CD4-positive, alpha-beta T cell (primary cell): ENCODE data around the gene CDK7. TPM values are rescaled to one million over a fixed set of nuclear protein-coding genes. Genes with fewer than 3 reads are reported as not detected.
A peak's percentile ranks its signal among the peaks of the same experiment; 100 is the strongest.

Experiments
- ATAC-seq: fragments of 200-7000 bp; cut with Tn5 transposase; one replicate; pipeline ENCODE4 v1.10.0; 2022; ENCODE audit warnings: mild to moderate bottlenecking; ENCODE audit not compliant: poor library complexity
- CTCF ChIA-PET: fragments of 350-600 bp; sonication (Branson Sonifier 250); formaldehyde crosslinking; loops from one replicate; lab custom pipeline; 2021; ENCODE audit warnings: antibody characterized with exemption, inconsistent platforms; lab: Charles Lee
- POLR2A ChIA-PET: fragments of 350-600 bp; sonication (Branson Sonifier 250); formaldehyde crosslinking; loops from one replicate; lab custom pipeline; 2021; ENCODE audit warnings: antibody characterized with exemption, inconsistent platforms; lab: Charles Lee
- DNase-seq, 14 experiments: peaks; one replicate each; pipeline ENCODE4 v3.0.0-alpha.2; 2013 to 2020; ENCODE audit warnings: mixed read lengths in 2 of 14
- H3K27ac ChIP-seq, 2 donors: one replicate each; pipeline versions ENCODE4 v1.5.1 to v1.7.0; 2013; ENCODE audit warnings: low read length in 2 of 2, low read depth in 1 of 2, mild to moderate bottlenecking in 1 of 2
- H3K27me3 ChIP-seq, 2 experiments: 1 replicate in 1 of 2; 2 replicates in 1 of 2; pipeline versions ENCODE4 v1.6.1 to v1.7.0; 2013; ENCODE audit warnings: low read length in 2 of 2, control low read depth in 1 of 2, mild to moderate bottlenecking in 1 of 2, moderate library complexity in 1 of 2; ENCODE audit not compliant: insufficient read depth in 2 of 2, control insufficient read depth in 1 of 2
- H3K36me3 ChIP-seq: one replicate; pipeline ENCODE4 v1.6.1; 2013; ENCODE audit warnings: low read length, control low read depth; ENCODE audit not compliant: insufficient read depth
- H3K4me1 ChIP-seq: one replicate; pipeline ENCODE4 v1.6.1; 2013; ENCODE audit warnings: low read length, control low read depth; ENCODE audit not compliant: insufficient read depth
- H3K4me3 ChIP-seq: one replicate; pipeline ENCODE4 v1.5.1; 2013; ENCODE audit warnings: mild to moderate bottlenecking, low read length, moderate library complexity
- H3K9me3 ChIP-seq, 2 experiments: 1 replicate in 1 of 2; 2 replicates in 1 of 2; pipeline versions ENCODE4 v1.6.1 to v1.7.0; 2013; ENCODE audit warnings: low read length in 2 of 2, mild to moderate bottlenecking in 2 of 2, control low read depth in 1 of 2, moderate library complexity in 1 of 2; ENCODE audit not compliant: control insufficient read depth in 1 of 2, insufficient read depth in 1 of 2
- H3K27ac Mint-ChIP-seq: one replicate; pipeline ENCODE4 v1.8.0; 2020; ENCODE audit warnings: mixed read lengths
- H3K27me3 Mint-ChIP-seq: one replicate; pipeline ENCODE4 v1.8.0; 2021; ENCODE audit warnings: mixed read lengths
- H3K36me3 Mint-ChIP-seq: one replicate; pipeline ENCODE4 v1.8.0; 2021; ENCODE audit warnings: low read depth, mixed read lengths
- H3K4me1 Mint-ChIP-seq: one replicate; pipeline ENCODE4 v1.8.0; 2021; ENCODE audit warnings: low read depth, mixed read lengths
- H3K4me3 Mint-ChIP-seq: one replicate; pipeline ENCODE4 v1.8.0; 2020; ENCODE audit warnings: mild to moderate bottlenecking, mixed read lengths
- H3K9me3 Mint-ChIP-seq: one replicate; pipeline ENCODE4 v1.8.0; 2020; ENCODE audit warnings: mixed read lengths
- CTCF ChIP-seq: fragments of 200-600 bp; IDR thresholded peaks from one replicate; pipeline ENCODE4 v1.8.0; 2022; ENCODE audit warnings: antibody characterized with exemption, mild to moderate bottlenecking
- intact Hi-C, 2 experiments: fragments of 100-400 bp; cut with DNase I in 1 of 2; cut with micrococcal nuclease in 1 of 2; formaldehyde crosslinking; loops; one replicate each; pipeline versions ENCODE4 v1.15.1 to v1.9.0; 2023 to 2025; cut with DNase I, micrococcal nuclease
- total RNA-seq, 174 experiments: library from RNA in 2 of 174; stranded (reverse) in 2 of 174; gene quantifications; one replicate each; pipeline ENCODE4 v1.2.3 and lab custom pipeline; 2021 to 2026

CDK7 gene
- total RNA-seq, 2 experiments from 2014 or later: 30.1 to 33.0 TPM

GRCh38 chr5:69238760-69239251 is 4.1 kb downstream of the CDK7 start:
- no peak overlapping the region for H3K4me3 ChIP-seq
- Mint-ChIP-seq H3K9me3 (no peaks in the 10 kb centered on the region), H3K4me1 (peaks cover 71% of the 10 kb centered on the region), H3K27ac (no peak overlapping the region), H3K27me3 (no peaks in the 10 kb centered on the region), H3K36me3 (peaks cover 76% of the 10 kb centered on the region), H3K4me3 (peak overlapping the region; percentile 71)
- no peak for DNase-seq
- H3K4me1 ChIP-seq: peaks cover 26% of the 10 kb centered on the region
- H3K27ac ChIP-seq: no peak overlapping the region
- H3K27me3 ChIP-seq: no peaks in the 10 kb centered on the region
- ChIA-PET CTCF (no interaction called here), POLR2A (no interaction called here)
- TF ChIP-seq CTCF: no peak
- intact Hi-C loops: loop anchor here in 1 of 2 experiments (5.0 kb wide), 3 partner anchors 93 to 147 kb away; partner anchors contain the start of genes AK6, CCDC125, RAD17 and SLC30A5
- H3K9me3 ChIP-seq: no peaks in the 10 kb centered on the region
- peaks cover 19% of the 10 kb centered on the region for H3K36me3 ChIP-seq
- ATAC-seq: no peak

DNA sequence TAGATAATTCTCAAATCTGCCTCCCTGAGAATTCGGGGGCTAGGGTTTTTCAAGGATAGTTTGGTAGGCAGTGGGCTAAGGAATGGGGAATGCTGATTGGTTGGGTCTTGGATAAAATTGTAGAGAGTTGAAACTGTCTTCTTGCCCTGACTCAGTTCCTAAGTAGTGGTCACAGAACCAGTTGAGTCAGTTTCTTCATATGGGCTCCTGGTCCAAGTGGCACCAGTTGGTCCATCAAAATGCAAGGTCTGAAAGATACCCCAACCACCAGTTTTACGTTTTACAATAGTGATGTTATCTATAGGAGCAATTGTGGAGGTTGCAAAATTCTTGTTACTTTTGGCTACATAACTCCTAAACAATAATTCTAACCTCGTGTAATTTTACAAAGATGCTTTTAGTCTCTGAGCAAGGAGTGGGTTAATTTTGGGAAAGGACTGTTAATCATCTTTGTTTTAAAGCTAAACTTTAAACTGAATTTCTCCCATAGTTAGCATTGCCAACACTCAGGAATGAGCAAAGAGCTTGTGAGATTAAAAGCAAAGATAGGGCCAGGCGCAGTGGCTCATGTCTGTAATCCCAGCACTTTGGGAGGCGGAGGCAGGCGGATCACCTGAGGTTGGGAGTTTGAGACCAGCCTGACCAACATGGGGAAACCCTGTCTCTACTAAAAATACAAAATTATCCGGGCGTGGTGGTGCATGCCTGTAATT is 7.7 kb downstream of the CDK7 start:
- ATAC-seq: no peak
- Mint-ChIP-seq H3K27ac (no peak overlapping the region), H3K4me1 (peaks cover 76% of the 10 kb centered on the region), H3K36me3 (peaks cover 78% of the 10 kb centered on the region), H3K4me3 (no peak overlapping the region), H3K9me3 (peaks cover 2% of the 10 kb centered on the region), H3K27me3 (no peaks in the 10 kb centered on the region)
- no peak for DNase-seq
- CTCF ChIA-PET: no interaction called here
- POLR2A ChIA-PET: no interaction called here
- Histone ChIP-seq H3K36me3 (peaks cover 19% of the 10 kb centered on the region), H3K9me3 (peaks cover 0 to 4% of the 10 kb centered on the region in 2 experiments), H3K4me1 (peaks cover 6% of the 10 kb centered on the region), H3K4me3 (no peak overlapping the region), H3K27me3 (no peaks in the 10 kb centered on the region), H3K27ac (no peak overlapping the region)
- intact Hi-C loops: no loop called here
- no peak for TF ChIP-seq CTCF

GRCh38 chr5:69245031-69245430 is 10.3 kb downstream of the CDK7 start:
- Mint-ChIP-seq H3K27me3 (no peaks in the 10 kb centered on the region), H3K27ac (no peak overlapping the region), H3K9me3 (peaks cover 6% of the 10 kb centered on the region), H3K4me1 (peaks cover 63% of the 10 kb centered on the region), H3K4me3 (no peak overlapping the region), H3K36me3 (peaks cover 75% of the 10 kb centered on the region)
- Histone ChIP-seq H3K4me3 (no peak overlapping the region), H3K4me1 (peaks cover 2% of the 10 kb centered on the region), H3K27me3 (no peaks in the 10 kb centered on the region), H3K27ac (no peak overlapping the region), H3K9me3 (peaks cover 0 to 9% of the 10 kb centered on the region in 2 experiments), H3K36me3 (peaks cover 5% of the 10 kb centered on the region)
- no peak for ATAC-seq
- CTCF ChIA-PET: no interaction called here
- no peak for TF ChIP-seq CTCF
- DNase-seq: no peak
- POLR2A ChIA-PET: no interaction called here
- intact Hi-C loops: no loop called here
